VCaP (cell line): Measurements from ENCODE around the gene NEGR1.

Experiments used
- H3K27ac ChIP-seq: fragments of 450-650 bp; 2 replicates; pipeline ENCODE4 v1.5.1; 2017
- CTCF ChIP-seq: fragments of 450-650 bp; conservative IDR thresholded peaks from 2 replicates; pipeline ENCODE4 v1.5.1; 2017; ENCODE audit warnings: mild to moderate bottlenecking, moderate library complexity

NEGR1 gene

DNA sequence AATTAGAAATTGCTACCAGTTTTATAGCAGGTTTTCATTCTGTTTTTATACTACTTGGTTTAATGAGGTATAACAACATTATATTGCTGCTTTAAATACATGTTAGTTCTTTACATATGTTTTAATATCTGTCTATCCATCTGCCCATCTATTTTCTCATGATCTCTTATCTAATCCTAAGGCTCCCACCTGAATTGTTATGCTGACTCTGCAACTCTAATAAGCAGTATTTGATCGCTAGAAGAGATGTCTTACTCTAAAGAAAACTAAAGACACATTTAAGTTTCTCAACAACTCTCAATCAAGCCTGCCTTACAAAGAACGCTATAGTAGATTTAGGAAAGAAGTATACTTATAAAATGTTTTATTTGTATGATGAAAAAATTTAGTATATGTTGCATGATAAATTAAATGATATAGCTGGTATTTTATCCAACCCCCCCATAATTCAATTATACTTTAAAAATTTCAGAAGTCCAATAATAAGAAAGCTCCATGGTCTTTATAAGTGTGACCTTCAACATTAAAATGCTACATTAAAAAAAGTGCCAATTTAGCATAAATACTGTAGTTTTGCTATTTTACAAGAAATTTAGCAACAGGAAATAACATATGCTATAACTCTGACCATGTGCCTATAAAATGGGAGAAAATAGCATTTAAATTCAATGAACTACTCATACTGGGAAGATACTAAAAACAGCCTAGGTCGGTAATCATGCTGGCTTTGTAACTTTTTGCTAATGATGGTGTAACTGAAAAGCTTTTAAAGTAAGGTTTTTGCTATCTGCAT lies 180.3 kb downstream of the NEGR1 start:
- no peak for TF ChIP-seq CTCF
- H3K27ac ChIP-seq: no peak overlapping the region

DNA sequence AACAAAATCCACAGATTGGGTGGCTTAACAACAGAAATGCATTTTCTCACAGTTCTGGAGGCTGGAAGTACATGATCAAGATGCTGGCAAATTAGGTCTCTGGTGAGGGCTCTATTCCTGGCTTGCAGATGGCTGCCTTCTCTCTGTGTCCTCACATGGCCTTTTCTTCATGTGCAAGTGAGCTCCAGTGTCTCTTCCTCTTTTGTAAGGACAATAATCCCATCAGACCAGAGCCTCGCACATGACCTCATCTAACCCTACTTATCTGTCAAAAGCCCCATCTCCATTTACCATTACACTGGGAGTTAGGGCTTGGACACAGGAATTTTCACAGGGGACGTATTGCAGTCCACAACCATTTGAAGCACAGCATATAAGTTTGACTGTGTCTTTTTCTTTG lies 181.6 kb downstream of the NEGR1 start:
- TF ChIP-seq CTCF: no peak

DNA sequence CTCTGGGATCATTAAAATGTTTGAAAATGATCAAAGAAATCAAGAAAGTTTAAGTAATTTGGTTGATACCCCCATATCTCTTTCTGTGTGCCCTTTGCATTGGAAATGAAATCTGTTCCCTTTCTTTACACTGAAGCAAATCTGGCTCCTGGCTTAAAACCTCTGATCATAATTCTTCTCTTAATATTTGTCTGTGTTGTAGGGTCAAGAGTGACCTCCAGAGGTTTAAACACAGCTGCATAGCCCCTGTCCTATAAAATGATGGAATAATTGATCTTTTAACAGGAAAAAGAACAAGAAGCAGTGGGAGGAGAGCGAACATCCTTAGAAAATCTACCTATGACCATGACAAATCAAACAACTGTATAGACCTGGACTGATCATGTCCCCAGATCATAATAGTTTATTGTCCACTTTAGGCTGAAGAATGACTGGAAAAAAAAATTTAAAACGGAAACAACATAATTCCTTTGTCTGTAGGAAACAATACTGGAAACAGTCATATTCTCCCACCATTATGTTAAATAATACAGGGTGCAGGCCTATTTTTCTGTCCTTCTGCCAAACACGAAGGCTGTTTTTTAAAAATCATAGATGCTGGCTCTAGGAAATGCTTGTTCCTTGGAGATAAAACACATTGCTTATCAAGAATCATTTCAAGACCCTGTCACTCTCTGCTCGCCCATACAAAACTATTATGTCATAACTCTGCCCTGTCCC lies 184.3 kb downstream of the NEGR1 start:
- no peak for TF ChIP-seq CTCF

More for the DNA sequence above, 181.6 kb downstream of the NEGR1 start:
- H3K27ac ChIP-seq: no peak overlapping the region

DNA sequence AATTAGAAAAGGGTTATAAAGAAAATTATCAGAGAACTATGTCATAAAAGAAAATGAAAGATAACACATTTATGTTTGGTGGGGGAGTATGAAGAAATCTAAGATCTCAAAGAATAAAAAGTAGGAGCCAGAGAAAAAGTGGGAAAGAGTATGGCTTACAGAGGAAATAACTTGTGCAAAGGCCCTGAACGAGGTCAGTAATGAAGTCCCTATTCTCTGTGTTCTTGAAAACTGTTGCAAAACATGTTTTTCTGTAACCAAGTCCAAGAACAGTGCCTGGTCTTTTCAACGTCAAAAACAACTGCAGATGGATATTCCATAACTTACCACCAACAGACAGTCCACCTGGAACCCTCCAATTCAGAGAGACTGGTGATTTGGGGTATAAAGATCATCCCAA lies 188.1 kb downstream of the NEGR1 start:
- no peak overlapping the region for H3K27ac ChIP-seq
- TF ChIP-seq CTCF: no peak

More for the DNA sequence above, 184.3 kb downstream of the NEGR1 start:
- H3K27ac ChIP-seq: no peak overlapping the region

- H3K27ac ChIP-seq: no peak overlapping the region
- no peak for TF ChIP-seq CTCF
Observed at GRCh38 chr1:72086394-72086793, 195.9 kb downstream of the NEGR1 start.

DNA sequence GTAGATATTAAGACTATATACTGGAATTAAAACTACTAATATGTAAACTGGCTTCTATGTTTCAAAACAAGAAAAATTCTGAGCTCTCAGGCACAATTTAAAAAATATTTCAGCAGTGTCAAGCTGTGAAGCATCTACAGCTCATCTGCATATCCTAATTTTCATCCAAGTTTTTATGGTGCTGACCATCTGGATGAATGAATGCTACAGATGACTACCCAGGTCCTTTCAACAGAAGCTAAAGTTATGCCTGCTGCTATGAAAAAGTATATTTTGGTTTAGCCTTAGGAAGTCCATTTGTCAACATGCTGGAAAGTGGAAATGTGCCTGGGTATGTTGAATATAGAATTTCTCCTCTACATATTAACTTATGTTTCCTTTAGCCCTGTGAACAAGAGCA lies 206.9 kb downstream of the NEGR1 start:
- no peak overlapping the region for H3K27ac ChIP-seq
- no peak for TF ChIP-seq CTCF

- no peak overlapping the region for H3K27ac ChIP-seq
- no peak for TF ChIP-seq CTCF
Observed at GRCh38 chr1:72066431-72066830, 215.9 kb downstream of the NEGR1 start.
